Tibial nerve (tissue), 4 donors: ENCODE results near the gene EFCAB12.

Experiments
- EP300 ChIP-seq, 2 donors: sonication (generic); formaldehyde crosslinking; IDR thresholded peaks; one replicate each; pipeline ENCODE4 v1.6.1; 2017; ENCODE audit warnings: antibody characterized with exemption in 2 of 2, mild to moderate bottlenecking in 1 of 2
- POLR2A ChIP-seq, 2 donors: fragments of 450-650 bp; IDR thresholded peaks; one replicate each; pipeline ENCODE4 v1.6.1; 2017; ENCODE audit warnings: antibody characterized with exemption in 2 of 2, mild to moderate bottlenecking in 2 of 2, moderate library complexity in 2 of 2
- TF ChIP-seq, protein P1 (sequence below), 5 experiments: fragments of 200-600 bp in 3 of 5; fragments of 450-650 bp in 2 of 5; sonication (generic) in 3 of 5; IDR thresholded peaks; one replicate each; pipeline ENCODE4 v1.5.1; 2016 to 2019; ENCODE audit warnings: antibody characterized with exemption in 5 of 5, mild to moderate bottlenecking in 3 of 5, moderate library complexity in 2 of 5

DNA sequence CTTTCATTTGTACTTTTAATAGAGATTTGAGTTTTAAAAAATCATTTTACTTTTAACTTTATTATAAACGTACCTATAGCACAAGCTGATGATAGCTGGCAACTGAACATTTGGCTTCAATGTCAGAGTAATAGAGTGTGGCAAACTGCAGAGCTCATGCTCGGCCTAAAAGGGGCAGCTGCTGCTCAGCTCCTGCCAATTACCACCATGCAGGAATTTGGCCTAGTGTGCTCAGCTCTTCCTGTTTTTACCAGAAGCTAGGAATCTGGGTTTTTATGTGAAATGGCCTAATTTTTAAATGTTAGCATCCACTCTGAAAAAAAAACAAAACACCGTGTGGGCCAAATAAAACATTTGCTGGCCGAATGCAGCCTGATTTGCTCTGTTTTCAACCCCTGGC lies 13.3 kb upstream of the EFCAB12 start:
- no peak for TF ChIP-seq POLR2A (IDR thresholded peaks at IDR 0.05)
- TF ChIP-seq, protein P1, sequence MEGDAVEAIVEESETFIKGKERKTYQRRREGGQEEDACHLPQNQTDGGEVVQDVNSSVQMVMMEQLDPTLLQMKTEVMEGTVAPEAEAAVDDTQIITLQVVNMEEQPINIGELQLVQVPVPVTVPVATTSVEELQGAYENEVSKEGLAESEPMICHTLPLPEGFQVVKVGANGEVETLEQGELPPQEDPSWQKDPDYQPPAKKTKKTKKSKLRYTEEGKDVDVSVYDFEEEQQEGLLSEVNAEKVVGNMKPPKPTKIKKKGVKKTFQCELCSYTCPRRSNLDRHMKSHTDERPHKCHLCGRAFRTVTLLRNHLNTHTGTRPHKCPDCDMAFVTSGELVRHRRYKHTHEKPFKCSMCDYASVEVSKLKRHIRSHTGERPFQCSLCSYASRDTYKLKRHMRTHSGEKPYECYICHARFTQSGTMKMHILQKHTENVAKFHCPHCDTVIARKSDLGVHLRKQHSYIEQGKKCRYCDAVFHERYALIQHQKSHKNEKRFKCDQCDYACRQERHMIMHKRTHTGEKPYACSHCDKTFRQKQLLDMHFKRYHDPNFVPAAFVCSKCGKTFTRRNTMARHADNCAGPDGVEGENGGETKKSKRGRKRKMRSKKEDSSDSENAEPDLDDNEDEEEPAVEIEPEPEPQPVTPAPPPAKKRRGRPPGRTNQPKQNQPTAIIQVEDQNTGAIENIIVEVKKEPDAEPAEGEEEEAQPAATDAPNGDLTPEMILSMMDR (IDR thresholded peaks at IDR 0.05): no peak
- TF ChIP-seq EP300 (IDR thresholded peaks at IDR 0.05): peak in 1 of 2 donors; percentile 57
